Mesendoderm (in vitro differentiated cells): ENCODE results near the gene ATP5F1E.

ENCODE experiments used
- DNase-seq: peaks from one replicate; pipeline ENCODE4 v3.0.0; 2013
- H2AK5ac ChIP-seq: 2 replicates; pipeline ENCODE4 v1.6.1; 2013; ENCODE audit warnings: low read length, inconsistent platforms
- H2BK120ac ChIP-seq: 2 replicates; pipeline ENCODE4 v1.6.1; 2013; ENCODE audit warnings: low read depth, mild to moderate bottlenecking, low read length, moderate library complexity, mixed read lengths
- H2BK15ac ChIP-seq: replicated peaks from 2 replicates; pipeline ENCODE4 v1.6.1; 2013; ENCODE audit warnings: low read depth, mild to moderate bottlenecking, moderate library complexity
- H2BK5ac ChIP-seq: 2 replicates; pipeline ENCODE4 v1.6.1; 2013; ENCODE audit warnings: low read length, inconsistent platforms
- H3K18ac ChIP-seq: 2 replicates; pipeline ENCODE4 v1.6.1; 2013; ENCODE audit warnings: mild to moderate bottlenecking, low read length, mixed read lengths
- H3K23ac ChIP-seq: one replicate; pipeline ENCODE4 v1.6.1; 2013; ENCODE audit warnings: low read length
- H3K27ac ChIP-seq: 2 replicates; pipeline ENCODE4 v1.5.1; 2013; ENCODE audit warnings: low read depth, mild to moderate bottlenecking, inconsistent platforms, low read length, moderate library complexity
- H3K27me3 ChIP-seq: 2 replicates; pipeline ENCODE4 v1.6.1; 2013; ENCODE audit warnings: low read length, control low read depth, mild to moderate bottlenecking, inconsistent platforms; ENCODE audit not compliant: insufficient read depth, poor library complexity
- H3K36me3 ChIP-seq: 2 replicates; pipeline ENCODE4 v1.6.1; 2013; ENCODE audit warnings: low read length, inconsistent platforms; ENCODE audit not compliant: control insufficient read depth, insufficient read depth
- H3K4ac ChIP-seq: one replicate; pipeline ENCODE4 v1.6.1; 2013; ENCODE audit warnings: low read depth, mild to moderate bottlenecking, low read length, moderate library complexity
- H3K4me1 ChIP-seq: 2 replicates; pipeline ENCODE4 v1.6.1; 2013; ENCODE audit warnings: low read depth, low read length, inconsistent platforms; ENCODE audit not compliant: control insufficient read depth
- H3K4me2 ChIP-seq: 2 replicates; pipeline ENCODE4 v1.6.1; 2013; ENCODE audit warnings: low read length
- H3K4me3 ChIP-seq: 2 replicates; pipeline ENCODE4 v1.5.1; 2013; ENCODE audit warnings: mild to moderate bottlenecking, low read length
- H3K56ac ChIP-seq: one replicate; pipeline ENCODE4 v1.6.1; 2013; ENCODE audit warnings: low read length
- H3K79me1 ChIP-seq: 2 replicates; pipeline ENCODE4 v1.6.1; 2013; ENCODE audit warnings: low read length, inconsistent platforms
- H3K79me2 ChIP-seq: 2 replicates; pipeline ENCODE4 v1.6.1; 2013; ENCODE audit warnings: mild to moderate bottlenecking, low read length; ENCODE audit not compliant: control insufficient read depth, insufficient read depth
- H3K9ac ChIP-seq: 2 replicates; pipeline ENCODE4 v1.6.1; 2013; ENCODE audit warnings: low read length, inconsistent platforms
- H4K5ac ChIP-seq: one replicate; pipeline ENCODE4 v1.6.1; 2013; ENCODE audit warnings: low read length
- H4K8ac ChIP-seq: one replicate; pipeline ENCODE4 v1.6.1; 2013; ENCODE audit warnings: low read depth, mild to moderate bottlenecking, control low read depth, low read length, moderate library complexity
- WGBS: extraction: QIAGEN DNeasy Blood & Tissue Kit; methylation state at CpG from one replicate; pipeline ENCODE4 v1.1.7; 2013; ENCODE audit warnings: low lambda C conversion rate, missing lambda C conversion rate; ENCODE audit not compliant: insufficient coverage; ENCODE audit errors: extremely low coverage; 5-methylcytosine and 5-hydroxymethylcytosine counted together

The ATP5F1E gene

GRCh38 chr20:59047938-59048680 is 16.0 kb upstream of the ATP5F1E start:
- Histone ChIP-seq H3K23ac (no peak overlapping the region), H2AK5ac (no peak overlapping the region), H2BK120ac (no peak overlapping the region), H3K4ac (no peak overlapping the region), H3K79me2 (no peaks in the 10 kb centered on the region), H3K27me3 (no peaks in the 10 kb centered on the region), H2BK5ac (no peak overlapping the region), H3K27ac (no peak overlapping the region), H3K18ac (no peak overlapping the region), H2BK15ac (no peak overlapping the region), H3K9ac (no peak overlapping the region), H3K79me1 (no peaks in the 10 kb centered on the region), H4K8ac (no peak overlapping the region), H3K4me2 (no peak overlapping the region), H3K4me3 (no peak overlapping the region), H3K4me1 (peaks cover 4% of the 10 kb centered on the region), H4K5ac (no peak overlapping the region), H3K36me3 (no peaks in the 10 kb centered on the region), H3K56ac (no peak overlapping the region)
- no peak for DNase-seq
- no CpG with 5 or more reads among the region's 5 CpGs for WGBS

GRCh38 chr20:59046862-59047261 is 14.7 kb upstream of the ATP5F1E start:
- no peak overlapping the region for H2BK120ac ChIP-seq
- no peak overlapping the region for H2BK15ac ChIP-seq
- no peak overlapping the region for H2AK5ac ChIP-seq
- no peak overlapping the region for H3K27ac ChIP-seq
- H3K9ac ChIP-seq = no peak overlapping the region
- no CpG with 5 or more reads among the region's 3 CpGs for WGBS
- peaks cover 5% of the 10 kb centered on the region for H3K4me1 ChIP-seq
- H3K23ac ChIP-seq = no peak overlapping the region
- H3K79me2 ChIP-seq = peaks cover 2% of the 10 kb centered on the region
- H3K4me2 ChIP-seq = no peak overlapping the region
- H3K4me3 ChIP-seq = no peak overlapping the region
- H3K36me3 ChIP-seq = no peaks in the 10 kb centered on the region
- no peak for DNase-seq
- no peak overlapping the region for H4K8ac ChIP-seq
- no peaks in the 10 kb centered on the region for H3K27me3 ChIP-seq
- peaks cover 1% of the 10 kb centered on the region for H3K79me1 ChIP-seq
- H3K4ac ChIP-seq = no peak overlapping the region
- no peak overlapping the region for H3K18ac ChIP-seq
- H4K5ac ChIP-seq = no peak overlapping the region
- no peak overlapping the region for H2BK5ac ChIP-seq
- H3K56ac ChIP-seq = no peak overlapping the region

GRCh38 chr20:59044796-59045195 is 12.7 kb upstream of the ATP5F1E start:
- Histone ChIP-seq H4K8ac (no peak overlapping the region), H3K56ac (no peak overlapping the region), H2BK5ac (no peak overlapping the region), H3K4me1 (peaks cover 5% of the 10 kb centered on the region), H3K79me2 (peaks cover 17% of the 10 kb centered on the region), H3K4me2 (no peak overlapping the region), H3K36me3 (no peaks in the 10 kb centered on the region), H3K4me3 (no peak overlapping the region), H3K4ac (no peak overlapping the region), H3K23ac (no peak overlapping the region), H2BK120ac (no peak overlapping the region), H3K18ac (no peak overlapping the region), H2BK15ac (no peak overlapping the region), H3K79me1 (peaks cover 5% of the 10 kb centered on the region), H2AK5ac (no peak overlapping the region), H3K27ac (no peak overlapping the region), H3K27me3 (no peaks in the 10 kb centered on the region), H3K9ac (no peak overlapping the region), H4K5ac (no peak overlapping the region)
- no peak for DNase-seq
- WGBS = no CpG with 5 or more reads among the region's 3 CpGs

- no peak overlapping the region for H2AK5ac ChIP-seq
- H3K79me2 ChIP-seq = peaks cover 20% of the 10 kb centered on the region
- H3K23ac ChIP-seq = no peak overlapping the region
- H3K4me1 ChIP-seq = peaks cover 5% of the 10 kb centered on the region
- no peaks in the 10 kb centered on the region for H3K27me3 ChIP-seq
- no peaks in the 10 kb centered on the region for H3K36me3 ChIP-seq
- no peak overlapping the region for H4K8ac ChIP-seq
- no peak overlapping the region for H3K4ac ChIP-seq
- H3K4me3 ChIP-seq = no peak overlapping the region
- DNase-seq = no peak
- H4K5ac ChIP-seq = no peak overlapping the region
- no peak overlapping the region for H2BK15ac ChIP-seq
- no peak overlapping the region for H3K56ac ChIP-seq
- no peak overlapping the region for H3K18ac ChIP-seq
- no peak overlapping the region for H3K9ac ChIP-seq
- H3K79me1 ChIP-seq = peaks cover 6% of the 10 kb centered on the region
- no peak overlapping the region for H3K4me2 ChIP-seq
- WGBS = no CpG with 5 or more reads among the region's 3 CpGs
- no peak overlapping the region for H2BK5ac ChIP-seq
- no peak overlapping the region for H2BK120ac ChIP-seq
- H3K27ac ChIP-seq = no peak overlapping the region
Observed at GRCh38 chr20:59044295-59044694, 12.2 kb upstream of the ATP5F1E start.

- peaks cover 5% of the 10 kb centered on the region for H3K4me1 ChIP-seq
- peaks cover 20% of the 10 kb centered on the region for H3K79me2 ChIP-seq
- peaks cover 6% of the 10 kb centered on the region for H3K79me1 ChIP-seq
- no peak overlapping the region for H2AK5ac ChIP-seq
- no peak overlapping the region for H3K18ac ChIP-seq
- no peak overlapping the region for H2BK120ac ChIP-seq
- H4K8ac ChIP-seq = no peak overlapping the region
- no peak overlapping the region for H3K4ac ChIP-seq
- no peak overlapping the region for H3K56ac ChIP-seq
- no peak overlapping the region for H3K4me2 ChIP-seq
- no peak overlapping the region for H3K4me3 ChIP-seq
- H3K9ac ChIP-seq = no peak overlapping the region
- no peak overlapping the region for H4K5ac ChIP-seq
- H3K36me3 ChIP-seq = no peaks in the 10 kb centered on the region
- no peak for DNase-seq
- no peak overlapping the region for H2BK15ac ChIP-seq
- no peak overlapping the region for H2BK5ac ChIP-seq
- H3K27me3 ChIP-seq = no peaks in the 10 kb centered on the region
- WGBS = no CpG with 5 or more reads among the region's 3 CpGs
- no peak overlapping the region for H3K23ac ChIP-seq
- no peak overlapping the region for H3K27ac ChIP-seq
Observed at GRCh38 chr20:59043698-59044097, 11.6 kb upstream of the ATP5F1E start.
